Activated CD8-positive, alpha-beta T cell treated with anti-CD3 and anti-CD28 coated beads, Interleukin-2, amount 10 ng/mL, durations not matched to agents 7 days and 5 days (primary cell): Measurements from ENCODE around the gene UFM1. TPM values are rescaled to one million over a fixed set of nuclear protein-coding genes. Genes with fewer than 3 reads are reported as not detected.
"Not testable (repeated sequence)": the region's sequence is repeated elsewhere in the genome, so short reads cannot be mapped to it uniquely, and the experiment has no call there.

ENCODE experiments used
- ATAC-seq: fragments of 150-1000 bp; cut with Tn5 transposase; one replicate; pipeline ENCODE4 v1.10.0; 2021; ENCODE audit warnings: moderate library complexity
- CTCF ChIA-PET: fragments of 350-600 bp; sonication (Branson Sonifier 250); formaldehyde crosslinking; loops from one replicate; lab custom pipeline; 2021; ENCODE audit warnings: antibody characterized with exemption; lab: Charles Lee
- POLR2A ChIA-PET: fragments of 350-600 bp; sonication (Branson Sonifier 250); formaldehyde crosslinking; loops from one replicate; lab custom pipeline; 2021; ENCODE audit warnings: antibody characterized with exemption; lab: Charles Lee
- DNase-seq: peaks from one replicate; pipeline ENCODE4 v3.0.0-alpha.2; 2020
- H3K27ac Mint-ChIP-seq: one replicate; pipeline ENCODE4 v1.8.0; 2021; ENCODE audit warnings: mild to moderate bottlenecking, mixed read lengths
- H3K27me3 Mint-ChIP-seq: one replicate; pipeline ENCODE4 v1.8.0; 2021; ENCODE audit warnings: low read depth, mixed read lengths
- H3K36me3 Mint-ChIP-seq: one replicate; pipeline ENCODE4 v1.8.0; 2021; ENCODE audit warnings: low read depth, mixed read lengths
- H3K4me1 Mint-ChIP-seq: one replicate; pipeline ENCODE4 v1.8.0; 2021; ENCODE audit warnings: low read depth, mixed read lengths
- H3K4me3 Mint-ChIP-seq: one replicate; pipeline ENCODE4 v1.8.0; 2021; ENCODE audit warnings: mild to moderate bottlenecking, mixed read lengths
- H3K9me3 Mint-ChIP-seq: one replicate; pipeline ENCODE4 v1.8.0; 2022; ENCODE audit warnings: mixed read lengths; ENCODE audit not compliant: insufficient read depth
- total RNA-seq, 2 experiments: library from RNA; stranded (reverse); gene quantifications; one replicate each; pipeline ENCODE4 v1.2.3, GENCODE V29; 2021

The UFM1 gene
- total RNA-seq, result 10 to 100 TPM; 31.6 to 35.7 TPM

DNA sequence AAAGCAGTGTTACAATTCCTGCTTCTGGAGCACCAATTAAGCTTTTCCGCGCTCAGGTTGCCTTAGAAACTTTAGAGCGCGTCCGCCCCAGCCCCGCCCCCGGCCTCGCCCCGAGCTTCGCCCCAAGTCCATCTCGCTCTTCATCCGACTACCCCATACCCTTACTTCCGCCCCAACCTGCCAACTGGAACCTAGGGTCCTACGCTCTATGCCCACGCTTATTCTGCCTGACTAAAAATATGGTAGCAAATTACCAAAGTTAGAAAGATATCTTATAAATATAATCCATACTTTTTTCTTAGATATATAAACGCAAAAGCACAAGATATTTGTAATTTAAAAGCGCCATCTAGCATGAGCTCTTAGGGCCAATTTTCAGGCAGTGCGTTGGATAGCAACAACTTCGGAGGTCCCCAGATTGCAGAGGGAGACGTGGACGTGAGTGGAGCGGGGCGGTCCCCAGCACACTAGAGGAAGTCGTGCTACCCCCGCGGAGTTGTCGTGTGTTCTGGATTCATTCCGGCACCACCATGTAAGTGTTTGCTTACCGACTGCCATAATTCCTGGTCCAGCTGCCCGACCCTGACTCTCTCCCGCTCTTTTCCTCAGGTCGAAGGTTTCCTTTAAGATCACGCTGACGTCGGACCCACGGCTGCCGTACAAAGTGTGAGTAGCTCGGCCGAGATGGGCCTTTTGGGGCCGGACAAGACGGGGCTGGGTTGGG lies at the start of gene UFM1:
TSS of gene UFM1 (plus strand) at position 462 of the 724 bp plus-strand sequence. CDS start at position 531, 69 bp downstream.
- DNase-seq, result peak; percentile 91
- peaks cover 21% of the 10 kb centered on the region for H3K36me3 Mint-ChIP-seq
- POLR2A ChIA-PET, result interaction anchor here (0.6 to 2.2 kb wide), 7 partner anchors 9 to 1348 kb away, joined by 3 to 9 read pairs (median 3); partner anchors contain the start of genes NHLRC3 and PROSER1
- H3K27ac Mint-ChIP-seq, result peak within 1 kb of the TSS; percentile 98
- peak within 1 kb of the TSS; percentile 89 for H3K4me3 Mint-ChIP-seq
- peaks cover 27% of the 10 kb centered on the region for H3K4me1 Mint-ChIP-seq
- no peaks in the 10 kb centered on the region for H3K27me3 Mint-ChIP-seq
- H3K9me3 Mint-ChIP-seq, result no peaks in the 10 kb centered on the region
- CTCF ChIA-PET, result no interaction called here
- ATAC-seq, result peak; percentile 97

DNA sequence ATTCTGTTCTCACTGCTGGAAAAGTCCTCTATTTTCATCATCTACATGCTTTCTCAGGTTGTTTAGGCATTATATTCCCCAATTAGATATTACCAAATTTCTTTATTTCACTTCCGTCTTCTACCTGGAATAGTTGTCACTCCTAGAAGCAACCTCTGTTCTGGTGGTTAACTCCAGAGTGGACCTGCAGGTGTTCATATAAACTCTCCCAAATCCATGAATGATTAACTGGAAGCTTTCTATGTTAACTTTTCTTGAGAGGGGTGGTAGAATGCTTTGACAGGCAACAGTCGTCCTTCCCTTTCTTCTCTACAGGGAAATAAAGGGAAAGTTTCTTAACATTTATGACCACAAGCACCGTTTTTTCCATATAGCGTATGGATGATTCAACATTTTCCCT lies 48.4 kb upstream of the UFM1 start:
- Mint-ChIP-seq H3K36me3 (no peaks in the 10 kb centered on the region), H3K4me1 (no peaks in the 10 kb centered on the region), H3K9me3 (no peaks in the 10 kb centered on the region), H3K4me3 (no peak overlapping the region), H3K27ac (no peak overlapping the region), H3K27me3 (peaks cover 2% of the 10 kb centered on the region)
- ChIA-PET CTCF (no interaction called here), POLR2A (no interaction called here)
- DNase-seq (no peak), ATAC-seq (no peak)

DNA sequence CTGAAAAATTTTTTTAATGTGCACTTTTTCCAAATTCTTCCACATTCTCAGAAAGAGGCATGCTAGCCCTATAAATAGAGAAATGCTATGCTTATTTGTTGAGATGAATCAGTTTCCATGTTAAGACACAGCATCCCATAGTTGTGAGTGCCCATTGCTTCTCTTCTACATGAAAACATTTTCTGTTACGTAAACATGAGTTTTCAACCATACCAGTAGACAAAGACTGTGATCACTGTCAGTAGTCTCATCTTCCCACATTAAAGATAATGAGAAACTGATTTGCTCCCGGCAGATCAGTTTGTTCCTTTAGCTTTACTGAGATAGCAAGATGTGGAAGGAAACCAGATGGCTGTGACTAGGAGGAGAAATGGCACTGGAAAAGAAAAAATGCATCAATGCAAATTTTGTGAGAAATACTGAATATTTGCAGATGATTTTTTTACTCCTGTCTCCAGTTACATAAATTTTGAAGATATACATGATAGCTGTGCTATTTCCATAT lies 45.8 kb upstream of the UFM1 start:
- no peaks in the 10 kb centered on the region for H3K9me3 Mint-ChIP-seq

DNA sequence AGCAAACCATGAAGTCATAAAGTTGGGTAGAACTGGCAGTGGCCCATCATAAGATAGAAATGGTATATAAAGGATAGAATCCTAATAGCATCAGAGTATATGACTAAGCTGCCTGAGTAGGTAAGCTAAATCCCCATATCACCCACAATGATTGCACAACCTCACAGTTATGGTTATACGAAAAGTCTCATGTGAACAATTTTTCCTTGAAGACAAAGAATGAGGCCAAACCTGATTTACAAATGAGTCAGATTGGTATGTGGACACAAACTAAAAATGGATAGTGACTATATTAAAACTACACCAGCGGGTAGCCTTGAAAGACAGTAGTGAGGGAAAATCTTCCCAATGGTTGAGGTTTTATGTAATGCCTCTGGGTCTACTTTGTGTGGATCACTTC lies 40.9 kb upstream of the UFM1 start:
- ATAC-seq (no peak), DNase-seq (no peak)
- H3K27ac Mint-ChIP-seq, result no peak overlapping the region
- ChIA-PET CTCF (no interaction called here), POLR2A (no interaction called here)
- H3K36me3 Mint-ChIP-seq, result no peaks in the 10 kb centered on the region
- no peaks in the 10 kb centered on the region for H3K9me3 Mint-ChIP-seq
- no peaks in the 10 kb centered on the region for H3K4me1 Mint-ChIP-seq
- H3K4me3 Mint-ChIP-seq, result no peak overlapping the region
- H3K27me3 Mint-ChIP-seq, result no peaks in the 10 kb centered on the region

More for the DNA sequence above, 45.8 kb upstream of the UFM1 start:
- Mint-ChIP-seq H3K27me3 (no peaks in the 10 kb centered on the region), H3K27ac (no peak overlapping the region), H3K4me1 (no peaks in the 10 kb centered on the region), H3K4me3 (no peak overlapping the region), H3K36me3 (no peaks in the 10 kb centered on the region)
- CTCF ChIA-PET, result no interaction called here
- POLR2A ChIA-PET, result no interaction called here
- ATAC-seq (no peak), DNase-seq (no peak)

DNA sequence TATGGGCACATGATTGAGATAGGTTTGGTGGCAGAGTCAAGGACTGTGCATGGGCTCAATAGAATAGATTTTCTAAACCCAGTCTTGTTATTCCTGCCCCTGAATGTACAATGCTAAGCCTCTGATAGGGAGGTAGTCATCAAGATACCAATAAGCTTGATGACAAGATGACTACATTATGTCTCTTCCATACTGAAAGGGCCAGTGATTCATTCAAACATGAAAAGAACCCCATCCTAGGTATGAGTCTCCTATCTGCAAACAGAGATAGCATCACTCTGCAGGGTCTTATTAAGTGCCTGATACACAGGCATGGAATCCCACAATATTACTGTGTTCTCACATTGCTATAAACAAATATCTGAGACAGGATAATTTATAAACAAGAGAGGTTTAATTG lies 40.3 kb upstream of the UFM1 start:
- CTCF ChIA-PET, result no interaction called here

DNA sequence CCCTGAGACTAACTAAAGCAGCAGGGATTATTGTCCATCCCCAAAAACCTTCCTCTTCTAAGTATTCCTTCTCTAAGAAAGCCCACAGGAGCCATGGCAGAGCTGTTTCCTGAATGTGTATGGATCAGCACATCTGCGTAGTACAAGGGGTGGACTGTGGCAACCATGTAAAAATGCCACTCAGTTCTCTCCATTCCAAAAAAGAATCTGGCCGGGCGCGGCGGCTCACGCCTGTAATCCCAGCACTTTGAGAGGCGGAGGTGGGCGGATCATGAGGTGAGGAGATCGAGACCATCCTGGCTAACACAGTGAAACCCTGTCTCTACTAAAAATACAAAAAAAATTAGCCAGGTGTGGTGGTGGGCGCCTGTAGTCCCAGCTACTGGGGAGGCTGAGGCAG lies 38.5 kb upstream of the UFM1 start:
- H3K4me3 Mint-ChIP-seq, H3K9me3 Mint-ChIP-seq, POLR2A ChIA-PET, H3K36me3 Mint-ChIP-seq, DNase-seq, CTCF ChIA-PET, H3K27ac Mint-ChIP-seq, H3K4me1 Mint-ChIP-seq, ATAC-seq, H3K27me3 Mint-ChIP-seq: not testable (repeated sequence)

More for the DNA sequence above, 40.3 kb upstream of the UFM1 start:
- H3K27ac Mint-ChIP-seq, result no peak overlapping the region
- no peak for DNase-seq
- POLR2A ChIA-PET, result no interaction called here
- no peaks in the 10 kb centered on the region for H3K36me3 Mint-ChIP-seq
- ATAC-seq, result no peak
- no peaks in the 10 kb centered on the region for H3K27me3 Mint-ChIP-seq
- no peaks in the 10 kb centered on the region for H3K4me1 Mint-ChIP-seq
- H3K9me3 Mint-ChIP-seq, result no peaks in the 10 kb centered on the region
- H3K4me3 Mint-ChIP-seq, result no peak overlapping the region

DNA sequence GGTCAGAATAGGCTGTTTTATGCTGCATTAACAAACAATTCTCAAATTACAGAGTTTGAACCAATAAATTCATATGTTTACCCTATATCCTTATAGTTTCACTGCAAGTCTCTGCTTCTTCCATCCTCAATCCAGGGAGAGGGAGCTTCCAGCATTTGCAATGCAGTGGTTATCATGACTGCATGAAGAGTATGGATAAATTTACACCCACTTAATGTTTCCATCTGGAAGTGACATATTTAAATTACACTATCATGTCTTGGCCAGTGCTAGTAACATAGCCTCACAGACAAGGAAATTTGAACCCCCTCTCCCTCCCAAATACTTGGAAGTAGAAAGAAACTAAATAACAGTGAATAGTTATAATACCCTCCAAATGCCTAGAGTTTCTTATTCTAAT lies 33.5 kb upstream of the UFM1 start:
- DNase-seq (no peak), ATAC-seq (no peak)
- Mint-ChIP-seq H3K27ac (no peak overlapping the region), H3K27me3 (no peaks in the 10 kb centered on the region), H3K9me3 (no peaks in the 10 kb centered on the region), H3K4me3 (no peak overlapping the region), H3K36me3 (no peaks in the 10 kb centered on the region), H3K4me1 (no peaks in the 10 kb centered on the region)
- ChIA-PET CTCF (no interaction called here), POLR2A (no interaction called here)

DNA sequence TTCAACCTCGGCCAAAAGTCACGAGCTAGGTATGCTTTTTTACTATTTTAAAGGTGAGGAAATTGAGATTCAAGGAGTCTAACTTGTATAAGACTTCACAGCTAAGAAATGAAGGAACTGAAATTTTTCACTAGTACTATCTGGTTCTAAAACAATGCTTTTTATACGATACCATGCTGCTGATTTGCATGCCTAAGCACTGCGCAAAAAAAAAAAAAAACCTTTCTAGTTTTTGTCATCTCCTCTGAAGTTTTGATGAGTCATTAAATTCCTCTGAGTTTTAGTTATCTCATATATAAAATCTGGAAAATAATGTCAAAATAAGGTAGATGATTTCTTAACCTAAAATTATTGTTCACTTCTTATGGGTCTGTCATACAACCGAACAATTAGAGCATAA lies 28.0 kb upstream of the UFM1 start:
- CTCF ChIA-PET, result no interaction called here
- Mint-ChIP-seq H3K4me1 (no peaks in the 10 kb centered on the region), H3K27me3 (no peaks in the 10 kb centered on the region), H3K36me3 (no peaks in the 10 kb centered on the region), H3K4me3 (no peak overlapping the region), H3K9me3 (no peaks in the 10 kb centered on the region), H3K27ac (no peak overlapping the region)
- no peak for DNase-seq
- POLR2A ChIA-PET, result interaction anchor here (0.6 kb wide), 1 partner anchor 21 kb away, joined by 3 read pairs; no protein-coding TSS in a partner anchor
- no peak for ATAC-seq

DNA sequence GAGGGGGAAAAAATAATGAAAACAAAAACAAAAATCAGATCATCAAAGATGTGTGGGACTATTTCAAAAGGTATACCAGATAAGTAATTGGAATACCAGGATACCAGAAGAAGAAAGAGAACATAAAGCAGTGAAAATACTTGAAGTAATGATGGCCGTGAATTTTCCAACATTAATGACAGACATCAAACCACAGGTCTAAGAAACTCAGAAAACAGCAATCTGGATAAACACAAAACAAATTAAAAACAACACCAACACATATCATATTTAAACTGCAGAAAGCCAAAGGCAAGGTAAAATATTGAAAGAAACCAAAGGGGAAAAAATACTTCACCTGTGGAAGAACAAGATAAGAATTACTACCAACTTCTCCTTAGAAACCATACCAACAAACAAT lies 24.2 kb upstream of the UFM1 start:
- H3K4me1 Mint-ChIP-seq, result no peaks in the 10 kb centered on the region
- no peaks in the 10 kb centered on the region for H3K36me3 Mint-ChIP-seq
- POLR2A ChIA-PET, result no interaction called here
- ATAC-seq (no peak), DNase-seq (no peak)
- H3K4me3 Mint-ChIP-seq, result no peak overlapping the region
- no peaks in the 10 kb centered on the region for H3K27me3 Mint-ChIP-seq
- H3K9me3 Mint-ChIP-seq, result no peaks in the 10 kb centered on the region
- CTCF ChIA-PET, result no interaction called here
- no peak overlapping the region for H3K27ac Mint-ChIP-seq

DNA sequence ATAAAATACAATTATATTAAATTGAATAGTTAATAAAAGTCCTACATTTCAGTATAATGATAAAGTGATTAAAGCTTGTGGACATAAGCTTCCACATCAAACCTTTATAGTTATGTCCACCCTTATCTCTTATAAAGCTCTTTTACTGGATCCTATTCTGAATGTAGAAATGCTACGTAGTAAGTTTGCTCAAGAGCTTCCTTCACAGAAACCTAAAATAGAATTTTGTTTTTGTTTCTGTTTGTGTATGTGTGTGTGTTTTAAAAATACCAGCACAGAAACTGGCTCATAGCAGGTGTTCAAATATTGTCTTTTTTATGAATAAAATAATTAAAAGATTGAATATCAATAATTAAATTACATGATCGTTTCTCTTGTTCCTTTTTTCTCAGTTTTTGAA lies 21.0 kb upstream of the UFM1 start:
- H3K4me1 Mint-ChIP-seq, result no peaks in the 10 kb centered on the region
- ChIA-PET POLR2A (no interaction called here), CTCF (no interaction called here)
- H3K27ac Mint-ChIP-seq, result no peak overlapping the region
- DNase-seq, result no peak
- H3K36me3 Mint-ChIP-seq, result no peaks in the 10 kb centered on the region
- no peaks in the 10 kb centered on the region for H3K27me3 Mint-ChIP-seq
- ATAC-seq, result no peak
- H3K9me3 Mint-ChIP-seq, result no peaks in the 10 kb centered on the region
- H3K4me3 Mint-ChIP-seq, result no peak overlapping the region

DNA sequence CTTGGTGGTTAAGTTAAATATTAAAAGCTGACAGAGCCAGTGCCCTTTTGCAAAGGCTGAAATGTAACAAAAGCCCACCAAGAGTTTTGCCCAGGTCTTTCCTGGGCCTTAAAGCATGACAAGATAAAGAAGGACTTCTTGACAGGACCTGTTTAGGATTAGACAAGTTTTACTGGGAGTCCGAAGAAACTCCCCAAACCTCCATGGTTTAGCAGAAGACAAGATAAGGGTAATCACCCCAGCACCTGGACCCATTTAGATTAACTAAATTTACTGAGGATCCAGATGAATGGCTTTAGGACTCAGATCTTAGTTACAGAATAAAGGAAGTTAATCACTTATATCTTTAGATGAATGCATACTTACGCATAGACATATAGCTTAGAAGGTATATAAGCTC lies 14.8 kb upstream of the UFM1 start:
- ChIA-PET POLR2A (no interaction called here), CTCF (no interaction called here)
- no peak for ATAC-seq
- H3K9me3 Mint-ChIP-seq, result no peaks in the 10 kb centered on the region
- no peak overlapping the region for H3K4me3 Mint-ChIP-seq
- no peak overlapping the region for H3K27ac Mint-ChIP-seq
- H3K27me3 Mint-ChIP-seq, result no peaks in the 10 kb centered on the region
- no peaks in the 10 kb centered on the region for H3K4me1 Mint-ChIP-seq
- no peaks in the 10 kb centered on the region for H3K36me3 Mint-ChIP-seq
- DNase-seq, result no peak

DNA sequence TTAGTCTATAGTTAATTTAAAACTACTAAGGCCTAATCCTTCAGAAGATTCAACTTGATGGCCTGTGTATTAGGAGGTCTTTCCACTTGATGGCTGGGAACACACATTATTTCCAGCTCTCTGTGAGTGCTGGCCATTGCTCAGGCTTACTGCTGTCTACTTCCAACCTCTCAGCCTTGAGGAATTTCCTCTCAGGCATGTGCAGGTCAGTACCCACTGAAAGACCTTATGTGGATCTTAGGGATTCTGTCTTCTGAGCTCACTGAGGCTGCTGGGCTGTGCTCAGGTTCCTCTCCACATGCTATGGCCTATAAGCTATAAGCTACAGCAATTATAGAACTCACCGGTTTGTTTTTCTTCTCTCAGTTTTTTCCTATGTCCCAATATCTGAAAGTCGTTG lies 11.6 kb upstream of the UFM1 start:
- ChIA-PET CTCF (no interaction called here), POLR2A (no interaction called here)
- no peak for ATAC-seq
- H3K27me3 Mint-ChIP-seq, result no peaks in the 10 kb centered on the region
- no peaks in the 10 kb centered on the region for H3K36me3 Mint-ChIP-seq
- H3K4me1 Mint-ChIP-seq, result no peaks in the 10 kb centered on the region
- DNase-seq, result no peak
- H3K9me3 Mint-ChIP-seq, result no peaks in the 10 kb centered on the region
- no peak overlapping the region for H3K4me3 Mint-ChIP-seq
- H3K27ac Mint-ChIP-seq, result no peak overlapping the region
